Kidney (tissue), 14 donors: ENCODE measurements around the gene DOK6. TPM values are rescaled to one million over a fixed set of nuclear protein-coding genes. Genes with fewer than 3 reads are reported as not detected.

Experiments
- DNase-seq, 5 donors: peaks; one replicate each; pipeline ENCODE4 v3.0.0-alpha.2; 2013 to 2020
- FAIRE-seq: peaks from 2 replicates; lab custom pipeline; 2012; peaks lifted over from hg19 to GRCh38; lab: Jason Lieb, UNC
- H3K27ac ChIP-seq, 2 donors: one replicate each; pipeline ENCODE4 v1.7.0; 2013; ENCODE audit warnings: low read depth in 2 of 2, low read length in 2 of 2, inconsistent platforms in 1 of 2
- H3K27me3 ChIP-seq: one replicate; pipeline ENCODE4 v1.7.1; 2013; ENCODE audit warnings: low read length, inconsistent platforms; ENCODE audit not compliant: control insufficient read depth, insufficient read depth
- H3K36me3 ChIP-seq, 3 donors: one replicate each; pipeline versions ENCODE4 v1.7.0 to v1.7.1; 2013; ENCODE audit warnings: low read length in 3 of 3, control low read depth in 1 of 3, inconsistent platforms in 1 of 3; ENCODE audit not compliant: insufficient read depth in 3 of 3, control insufficient read depth in 2 of 3
- H3K4me1 ChIP-seq, 3 donors: one replicate each; pipeline versions ENCODE4 v1.7.0 to v1.7.1; 2013; ENCODE audit warnings: low read length in 3 of 3, inconsistent platforms in 1 of 3, low read depth in 1 of 3; ENCODE audit not compliant: control insufficient read depth in 2 of 3, insufficient read depth in 2 of 3
- H3K4me3 ChIP-seq, 3 donors: one replicate each; pipeline versions ENCODE4 v1.7.0 to v1.8.1; 2013; ENCODE audit warnings: low read length in 3 of 3, control low read depth in 1 of 3, inconsistent platforms in 1 of 3
- H3K9ac ChIP-seq, 3 donors: one replicate each; pipeline versions ENCODE4 v1.7.0 to v1.7.1; 2013; ENCODE audit warnings: low read length in 3 of 3, control low read depth in 1 of 3, inconsistent platforms in 1 of 3
- H3K9me3 ChIP-seq, 3 donors: one replicate each; pipeline versions ENCODE4 v1.7.0 to v1.7.1; 2013; ENCODE audit warnings: low read length in 3 of 3, control low read depth in 1 of 3, inconsistent platforms in 1 of 3; ENCODE audit not compliant: control insufficient read depth in 2 of 3, insufficient read depth in 1 of 3
- intact Hi-C: fragments of 100-400 bp; cut with DNase I; formaldehyde crosslinking; loops from one replicate; pipeline ENCODE4 v1.11.1; 2022
- polyA plus RNA-seq: library from polyadenylated mRNA; stranded (reverse); fragments of 350-450 nt; fragmentation: Illumina TruSeq; extraction: RNeasy Lipid Tissue Mini Kit (QIAGEN cat#74804); gene quantifications from one replicate; pipeline ENCODE4 v1.2.3, GENCODE V29; 2014; ENCODE audit warnings: low read depth, low replicate concordance; ENCODE audit not compliant: insufficient read depth
- total RNA-seq: library from RNA; stranded (reverse); fragmentation: NEBNext Ultra II Directional; extraction: Animal tissue kit (Norgen Biotek cat#: 25700); gene quantifications from one replicate; pipeline ENCODE4 v1.2.1, GENCODE V29; 2021
- TF ChIP-seq, protein P1 (sequence below): IDR thresholded peaks from 3 replicates; pipeline ENCODE4 v1.5.1; 2012; ENCODE audit warnings: mild to moderate bottlenecking, moderate library complexity, borderline replicate concordance; ENCODE audit not compliant: insufficient read depth; ENCODE audit errors: extremely low read depth
- donor health status: control.
- donor health status: control.
- donor health status: control.
- donor health status: control.
- donor health status: control.
- donor health status: DM: yes; HTN: yes; CAD: no.
- donor health status: Normal renal cell carcinoma (clear cell type).

The DOK6 gene
- total and polyA plus RNA-seq, 2 donors from 2014 or later: 3.8 to 4.6 TPM

DNA sequence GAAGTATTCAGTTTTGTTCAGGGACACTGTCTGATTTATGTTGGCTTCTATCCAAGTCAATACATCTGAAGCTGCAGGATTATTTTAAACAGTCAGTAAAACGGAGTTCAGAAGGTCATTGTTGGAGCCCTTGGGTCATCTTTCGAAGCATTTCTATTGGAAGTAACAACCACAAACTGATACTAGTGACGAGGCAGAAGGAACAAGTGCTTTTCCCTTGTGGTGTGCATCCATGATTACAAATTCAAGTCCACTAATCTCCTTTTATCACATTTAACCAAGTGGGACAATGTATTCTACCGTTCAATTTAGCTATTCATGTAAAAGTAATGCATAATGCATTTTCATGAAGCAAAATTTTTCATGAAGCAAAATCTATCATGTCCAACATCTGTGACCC, 470.0 kb downstream of the DOK6 start:
- H3K27me3 ChIP-seq: no peaks in the 10 kb centered on the region
- intact Hi-C loops: no loop called here
- no peak overlapping the region for H3K9ac ChIP-seq
- no peak overlapping the region for H3K27ac ChIP-seq
- DNase-seq: no peak
- no peaks in the 10 kb centered on the region for H3K36me3 ChIP-seq
- H3K9me3 ChIP-seq: no peaks in the 10 kb centered on the region
- H3K4me3 ChIP-seq: no peak overlapping the region
- FAIRE-seq: no peak
- no peaks in the 10 kb centered on the region for H3K4me1 ChIP-seq
- TF ChIP-seq, protein P1, sequence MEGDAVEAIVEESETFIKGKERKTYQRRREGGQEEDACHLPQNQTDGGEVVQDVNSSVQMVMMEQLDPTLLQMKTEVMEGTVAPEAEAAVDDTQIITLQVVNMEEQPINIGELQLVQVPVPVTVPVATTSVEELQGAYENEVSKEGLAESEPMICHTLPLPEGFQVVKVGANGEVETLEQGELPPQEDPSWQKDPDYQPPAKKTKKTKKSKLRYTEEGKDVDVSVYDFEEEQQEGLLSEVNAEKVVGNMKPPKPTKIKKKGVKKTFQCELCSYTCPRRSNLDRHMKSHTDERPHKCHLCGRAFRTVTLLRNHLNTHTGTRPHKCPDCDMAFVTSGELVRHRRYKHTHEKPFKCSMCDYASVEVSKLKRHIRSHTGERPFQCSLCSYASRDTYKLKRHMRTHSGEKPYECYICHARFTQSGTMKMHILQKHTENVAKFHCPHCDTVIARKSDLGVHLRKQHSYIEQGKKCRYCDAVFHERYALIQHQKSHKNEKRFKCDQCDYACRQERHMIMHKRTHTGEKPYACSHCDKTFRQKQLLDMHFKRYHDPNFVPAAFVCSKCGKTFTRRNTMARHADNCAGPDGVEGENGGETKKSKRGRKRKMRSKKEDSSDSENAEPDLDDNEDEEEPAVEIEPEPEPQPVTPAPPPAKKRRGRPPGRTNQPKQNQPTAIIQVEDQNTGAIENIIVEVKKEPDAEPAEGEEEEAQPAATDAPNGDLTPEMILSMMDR: no peak

DNA sequence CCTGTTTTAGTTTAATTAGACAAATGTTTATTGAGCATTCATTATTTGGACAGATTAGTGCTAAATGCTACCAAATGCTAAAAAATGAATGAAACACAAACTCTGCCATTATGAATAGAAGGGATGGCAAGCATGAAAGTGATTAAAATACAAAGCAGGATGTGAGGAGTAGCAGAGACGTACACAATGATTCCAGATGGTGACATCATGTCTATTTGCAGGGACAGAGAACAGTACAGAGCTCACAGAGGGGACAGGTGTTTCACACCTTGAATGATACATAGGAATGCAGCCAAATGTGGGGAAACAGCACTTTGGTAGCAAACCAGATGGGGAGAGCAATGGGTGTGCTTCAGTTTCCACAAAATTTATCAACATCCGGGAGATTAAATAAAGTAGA, 470.7 kb downstream of the DOK6 start:
- Histone ChIP-seq H3K4me3 (no peak overlapping the region), H3K36me3 (no peaks in the 10 kb centered on the region), H3K27me3 (no peaks in the 10 kb centered on the region), H3K27ac (no peak overlapping the region), H3K9ac (no peak overlapping the region), H3K9me3 (no peaks in the 10 kb centered on the region), H3K4me1 (no peaks in the 10 kb centered on the region)
- FAIRE-seq (no peak), DNase-seq (no peak)
- intact Hi-C loops: no loop called here
- TF ChIP-seq, protein P1: no peak

DNA sequence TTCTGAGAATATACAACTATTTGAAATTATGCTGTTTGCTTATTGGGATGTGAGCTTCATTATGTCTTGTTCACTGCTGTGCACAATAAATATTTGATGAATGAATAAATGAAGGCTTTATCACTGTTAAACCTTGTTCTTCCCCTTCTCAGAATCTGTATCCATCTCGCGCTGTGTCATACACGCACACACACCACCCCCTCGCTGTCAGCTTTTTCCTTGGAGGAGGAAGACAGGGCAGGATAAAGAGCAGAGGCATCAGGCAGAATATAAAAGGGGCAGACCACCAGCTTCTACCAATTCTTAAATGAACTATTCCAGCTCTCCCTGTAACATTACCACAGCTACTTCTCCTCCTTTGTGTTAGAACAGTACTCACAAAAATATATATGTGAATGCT, 472.0 kb downstream of the DOK6 start:
- H3K4me1 ChIP-seq: no peaks in the 10 kb centered on the region
- no peaks in the 10 kb centered on the region for H3K9me3 ChIP-seq
- H3K9ac ChIP-seq: no peak overlapping the region
- H3K4me3 ChIP-seq: no peak overlapping the region
- intact Hi-C loops: no loop called here
- no peaks in the 10 kb centered on the region for H3K36me3 ChIP-seq
- no peak for FAIRE-seq
- DNase-seq: no peak
- H3K27me3 ChIP-seq: no peaks in the 10 kb centered on the region
- TF ChIP-seq, protein P1: no peak
- H3K27ac ChIP-seq: no peak overlapping the region

DNA sequence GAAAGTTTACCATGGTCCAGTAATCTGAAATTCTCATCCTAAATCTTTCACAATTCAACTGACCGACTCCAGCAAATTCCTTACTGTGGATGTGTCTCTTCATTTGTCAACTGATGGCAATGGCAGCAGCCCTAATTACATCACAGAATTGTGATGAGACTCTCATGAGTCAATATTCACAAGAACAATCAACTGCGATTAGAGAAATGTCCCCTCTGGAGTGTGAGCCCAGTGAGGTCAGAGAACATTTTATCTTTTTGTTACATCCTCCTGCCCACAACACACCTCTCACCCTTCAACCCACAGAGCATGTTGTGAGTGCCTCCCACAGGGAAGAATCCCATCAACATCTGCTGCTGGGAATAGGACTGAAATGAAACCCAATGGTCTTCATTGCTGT, 473.4 kb downstream of the DOK6 start:
- no peaks in the 10 kb centered on the region for H3K36me3 ChIP-seq
- H3K9me3 ChIP-seq: no peaks in the 10 kb centered on the region
- FAIRE-seq (no peak), DNase-seq (no peak)
- H3K9ac ChIP-seq: no peak overlapping the region
- TF ChIP-seq, protein P1: no peak
- H3K27ac ChIP-seq: no peak overlapping the region
- intact Hi-C loops: no loop called here
- no peak overlapping the region for H3K4me3 ChIP-seq
- no peaks in the 10 kb centered on the region for H3K27me3 ChIP-seq
- H3K4me1 ChIP-seq: no peaks in the 10 kb centered on the region
